DMS153 (cell line): ENCODE measurements around the gene ADCY2.

Source experiments
- DNase-seq: peaks from one replicate; lab custom pipeline; 2025; lab: John Stamatoyannopoulos, UW

Gene ADCY2

GRCh38 chr5:7663808-7664207 is 267.9 kb downstream of the ADCY2 start:
- DNase-seq: no peak

GRCh38 chr5:7664208-7664607 is 268.3 kb downstream of the ADCY2 start:
- no peak for DNase-seq

- no peak for DNase-seq
Observed at GRCh38 chr5:7667216-7667767, 271.4 kb downstream of the ADCY2 start.

DNA sequence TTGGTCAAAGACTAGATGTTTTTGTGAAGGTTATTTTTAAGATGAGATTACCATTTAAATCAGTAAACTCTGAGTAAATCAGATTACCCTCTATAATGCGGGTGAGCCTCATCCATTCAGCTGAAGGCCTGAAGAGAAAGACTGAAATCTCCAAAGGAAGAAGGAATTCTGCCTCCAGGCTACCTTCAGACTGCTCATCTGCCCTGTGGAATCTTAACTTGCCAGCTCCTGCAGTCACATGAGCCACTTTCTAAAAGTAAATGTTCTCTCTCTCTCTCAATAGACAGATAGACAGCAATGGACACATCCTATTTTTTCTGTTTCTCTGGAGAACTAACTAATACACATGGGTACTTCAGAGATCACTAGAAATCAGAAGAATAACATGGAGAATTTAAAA is 272.2 kb downstream of the ADCY2 start:
- no peak for DNase-seq

DNA sequence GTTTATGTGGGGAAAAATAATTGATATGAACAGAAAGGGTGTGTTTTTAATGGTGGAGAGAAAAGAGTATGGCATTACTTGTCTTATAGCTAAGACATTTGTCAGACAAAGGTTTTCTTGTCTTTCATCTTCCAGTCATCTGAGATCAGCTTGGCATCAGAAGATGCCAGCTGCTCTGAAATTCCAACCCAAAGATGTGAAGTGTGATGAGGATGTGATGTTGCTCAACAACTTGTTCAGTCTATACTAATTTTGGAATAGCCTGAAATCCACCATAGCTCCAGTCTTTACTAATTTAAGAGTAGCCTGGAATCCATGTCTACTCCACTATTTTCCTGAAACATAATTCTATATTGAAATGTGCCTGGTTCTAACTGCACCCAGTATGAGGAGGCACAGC is 272.7 kb downstream of the ADCY2 start:
- DNase-seq: no peak

DNA sequence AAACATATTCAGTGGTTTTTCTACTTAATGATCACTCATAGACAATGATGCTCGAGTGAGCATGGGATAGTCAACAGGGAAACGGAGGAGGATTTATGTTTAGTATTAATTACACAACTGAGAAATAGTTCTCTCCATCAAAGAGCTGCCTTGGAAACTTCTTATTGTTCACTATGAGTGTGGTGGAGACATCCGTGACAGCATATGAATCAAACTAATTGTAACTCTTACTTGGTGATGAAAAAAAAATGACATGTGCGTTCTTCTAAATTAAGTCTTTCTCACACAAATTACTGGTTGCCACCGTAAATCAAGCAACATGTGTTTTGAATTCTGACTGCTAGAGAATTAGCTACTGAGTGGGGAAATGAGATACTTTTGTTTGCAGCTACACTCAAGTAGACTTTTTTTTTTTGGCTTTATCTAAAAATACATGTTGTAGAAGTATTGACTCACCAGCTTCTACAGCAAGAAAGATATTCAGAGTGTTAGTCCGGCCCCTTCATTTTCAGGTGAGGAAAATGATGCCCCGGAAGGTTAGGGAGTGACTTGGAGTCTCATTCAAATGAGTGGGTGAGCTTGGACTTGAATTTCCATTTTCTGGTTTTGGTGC is 275.5 kb downstream of the ADCY2 start:
- DNase-seq: no peak

DNA sequence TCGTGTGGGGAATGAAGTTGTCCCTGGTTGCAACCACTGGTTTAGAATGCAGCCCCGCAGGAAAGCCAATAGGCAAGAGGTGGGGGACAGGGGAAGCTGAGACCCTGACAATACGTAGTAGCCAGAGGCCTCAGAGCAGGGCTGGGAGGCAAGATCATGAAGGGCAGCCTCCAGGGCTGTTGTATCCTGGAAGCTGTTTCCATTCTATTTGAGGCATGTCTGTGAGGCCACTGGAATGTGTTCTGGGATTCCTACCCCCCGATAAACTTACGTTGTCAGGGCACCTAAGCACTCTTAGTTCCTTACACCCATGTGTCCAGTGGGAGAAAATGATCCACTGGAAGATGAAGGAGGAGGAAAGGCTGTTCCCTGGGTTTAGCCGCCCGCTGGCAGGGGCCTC is 277.7 kb downstream of the ADCY2 start:
- DNase-seq: no peak

DNA sequence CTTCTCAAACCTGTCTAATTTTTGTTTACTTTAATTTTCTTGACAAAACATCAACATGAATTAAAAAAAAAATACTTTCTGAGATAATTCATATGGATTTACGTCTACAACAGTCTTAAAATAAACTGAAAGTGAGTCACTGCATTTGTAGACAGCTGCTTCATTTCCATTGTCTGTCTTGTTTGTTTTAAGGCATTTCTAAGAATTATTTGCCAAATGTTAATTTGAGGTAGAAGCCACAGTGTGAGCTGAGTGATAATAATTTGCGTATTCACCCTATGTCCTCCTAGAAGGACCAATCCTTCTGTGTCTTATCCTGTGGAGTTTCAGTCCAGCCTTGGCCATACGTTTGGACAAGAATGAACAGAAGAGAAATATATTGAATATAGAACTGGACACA is 280.5 kb downstream of the ADCY2 start:
- no peak for DNase-seq

- no peak for DNase-seq
Observed at GRCh38 chr5:7678030-7678429, 282.1 kb downstream of the ADCY2 start.

DNA sequence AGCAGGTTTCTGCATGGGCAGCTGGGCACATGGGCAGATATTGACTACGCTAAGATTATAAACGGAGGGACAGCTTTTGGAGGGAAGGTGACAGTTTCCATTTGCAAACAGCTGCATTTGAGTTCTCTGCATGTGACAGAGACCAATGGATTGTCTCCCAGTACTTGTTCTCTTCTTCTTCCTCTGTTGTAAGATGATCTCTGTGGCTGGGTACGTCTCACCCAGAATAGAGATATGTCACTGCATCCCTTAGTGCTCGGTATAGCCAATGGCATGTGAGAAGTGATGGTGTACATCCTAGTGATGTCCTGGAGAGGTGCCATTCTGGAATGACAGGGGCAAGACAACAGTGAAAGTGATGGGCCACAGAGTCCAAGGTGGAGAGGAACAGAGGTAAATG is 283.7 kb downstream of the ADCY2 start:
- DNase-seq: no peak

GRCh38 chr5:7680260-7680659 is 284.3 kb downstream of the ADCY2 start:
- DNase-seq: no peak

DNA sequence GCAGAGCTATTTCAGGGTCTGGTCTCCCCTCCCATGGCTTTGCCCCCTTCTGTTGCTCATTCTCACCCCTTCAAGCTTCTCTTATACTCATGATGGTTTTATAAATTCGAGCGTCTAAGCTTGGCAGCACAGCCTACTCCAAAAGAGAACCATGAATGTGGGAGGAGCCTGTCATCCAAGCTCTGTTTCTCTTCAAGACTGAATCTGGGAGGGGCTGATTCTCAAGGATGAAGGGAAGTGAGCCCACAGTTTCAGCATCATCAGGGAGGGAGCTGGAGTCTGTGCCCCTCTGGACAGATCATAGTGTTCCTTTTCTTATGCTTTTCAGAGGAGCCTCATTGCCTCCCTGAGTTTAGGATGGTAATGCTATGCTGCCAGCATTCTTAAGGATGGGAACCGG is 286.4 kb downstream of the ADCY2 start:
- no peak for DNase-seq

- no peak for DNase-seq
Observed at GRCh38 chr5:7683753-7684152, 287.8 kb downstream of the ADCY2 start.

GRCh38 chr5:7684826-7685225 is 288.9 kb downstream of the ADCY2 start:
- DNase-seq: no peak

GRCh38 chr5:7686794-7687193 is 290.9 kb downstream of the ADCY2 start:
- DNase-seq: no peak

- DNase-seq: no peak
Observed at GRCh38 chr5:7690557-7690956, 294.6 kb downstream of the ADCY2 start.

GRCh38 chr5:7705261-7705660 is 309.3 kb downstream of the ADCY2 start:
- DNase-seq: no peak

- no peak for DNase-seq
Observed at GRCh38 chr5:7705736-7706135, 309.8 kb downstream of the ADCY2 start.

GRCh38 chr5:7706256-7706655 is 310.3 kb downstream of the ADCY2 start:
- no peak for DNase-seq

GRCh38 chr5:7714119-7714518 is 318.2 kb downstream of the ADCY2 start:
- no peak for DNase-seq

DNA sequence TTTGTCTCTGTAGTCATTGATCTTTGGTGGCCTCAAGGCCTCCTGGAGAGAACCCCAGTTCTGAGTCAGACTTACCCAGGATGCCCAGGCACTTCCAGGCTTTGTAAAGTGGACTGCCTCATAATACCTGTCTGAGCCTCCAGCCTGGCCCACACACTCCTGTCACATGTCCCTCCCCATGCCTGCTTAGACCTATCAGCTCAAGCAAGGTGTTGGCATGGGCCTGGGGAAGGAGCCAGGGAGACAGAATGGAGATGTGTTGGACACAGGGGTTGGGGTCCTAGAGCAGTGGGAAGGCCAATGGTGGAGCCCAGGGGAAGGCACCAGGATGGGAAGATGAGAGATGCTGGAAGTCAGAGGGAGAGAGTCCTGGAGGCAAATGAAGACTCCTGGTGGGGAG is 318.8 kb downstream of the ADCY2 start:
- no peak for DNase-seq

GRCh38 chr5:7717691-7718090 is 321.8 kb downstream of the ADCY2 start:
- DNase-seq: no peak

- no peak for DNase-seq
Observed at GRCh38 chr5:7728076-7728475, 332.1 kb downstream of the ADCY2 start.

- no peak for DNase-seq
Observed at GRCh38 chr5:7741415-7742065, 345.6 kb downstream of the ADCY2 start.
